GM18519 (cell line): ENCODE results near the gene MFSD6.
A peak's percentile ranks its signal among the peaks of the same experiment; 100 is the strongest.
"Not testable (repeated sequence)": the region's sequence is repeated elsewhere in the genome, so short reads cannot be mapped to it uniquely, and the experiment has no call there.

ENCODE experiments used
- ATAC-seq: cut with Tn5 transposase; IDR thresholded peaks from one replicate; pipeline ENCODE4 v1.9.1; 2021; ENCODE audit warnings: mild to moderate bottlenecking, moderate library complexity; ENCODE audit not compliant: unreplicated experiment, low FRiP score

Gene MFSD6

DNA sequence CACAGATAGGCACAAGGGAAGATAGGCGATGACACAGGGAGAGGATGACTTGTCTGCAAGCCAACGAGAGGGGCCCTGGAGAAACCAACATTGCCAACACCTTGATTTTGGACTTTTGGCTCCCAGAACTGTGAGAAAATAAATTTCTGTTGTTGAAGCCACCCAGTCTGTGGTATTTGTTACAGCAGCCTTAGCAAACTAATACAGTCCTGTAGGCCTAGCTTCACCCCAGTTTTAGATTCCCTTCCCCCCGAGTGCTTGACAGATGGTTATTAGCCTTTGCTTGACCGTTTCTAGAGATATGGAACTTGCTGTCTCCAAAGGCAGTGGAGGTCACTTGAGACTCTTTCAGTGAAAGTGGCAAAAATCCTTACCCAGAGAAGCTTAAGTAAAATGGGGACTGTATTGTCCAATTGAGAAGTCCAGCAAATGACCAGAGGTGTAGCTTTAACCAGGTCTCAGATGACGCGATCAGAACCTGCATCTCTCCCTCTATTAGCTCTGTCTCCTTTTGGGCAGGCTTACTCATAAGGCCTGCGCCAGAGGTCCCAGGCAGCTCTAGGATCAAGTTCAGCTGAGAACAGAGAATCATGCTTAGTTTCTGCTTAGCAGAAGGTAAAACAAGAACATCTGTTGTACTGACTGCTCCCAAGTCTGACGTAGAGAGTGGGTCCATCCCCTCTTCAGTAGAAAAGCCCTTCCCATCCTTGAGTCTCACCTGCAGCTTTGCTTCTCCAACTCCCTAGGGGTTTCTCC is 50.4 kb downstream of the MFSD6 start:
- no peak for ATAC-seq

DNA sequence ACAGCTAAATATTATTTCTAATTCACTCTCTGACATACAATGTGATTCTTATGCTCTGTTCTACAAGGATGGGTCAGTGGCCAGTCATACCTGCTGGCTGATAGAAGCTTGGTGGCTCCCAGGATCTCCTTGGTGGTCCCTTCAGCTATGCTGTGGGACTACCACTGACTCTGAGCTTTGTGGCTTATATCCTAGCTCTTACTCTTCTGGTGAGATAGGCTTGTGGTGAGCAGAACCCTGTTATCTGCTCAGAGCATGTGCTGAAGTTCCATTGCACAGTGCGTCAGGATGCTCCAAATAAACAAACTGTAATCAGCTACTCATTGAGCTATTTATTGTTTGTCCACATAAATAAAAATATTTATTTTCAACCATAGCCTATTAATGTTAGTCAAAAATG is 51.7 kb downstream of the MFSD6 start:
- no peak for ATAC-seq

DNA sequence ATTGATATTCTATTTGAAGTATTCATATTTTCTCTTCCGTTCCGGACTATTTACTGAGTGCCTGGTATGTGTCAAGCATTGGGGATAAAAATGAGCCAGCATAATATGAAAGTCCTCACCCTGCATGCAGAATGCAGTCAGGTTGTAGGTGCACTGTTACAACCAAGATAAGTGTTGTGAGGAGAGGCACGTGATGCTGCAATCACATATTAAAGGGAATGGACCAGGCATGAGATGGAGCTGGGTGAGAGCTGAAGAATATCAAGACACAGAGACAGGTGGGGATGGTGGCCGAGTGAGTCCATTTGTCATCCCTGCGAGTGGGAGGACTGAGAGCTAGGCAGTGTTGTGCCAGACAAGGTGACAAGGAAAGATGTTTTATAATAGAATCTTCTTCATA is 52.3 kb downstream of the MFSD6 start:
- no peak for ATAC-seq

DNA sequence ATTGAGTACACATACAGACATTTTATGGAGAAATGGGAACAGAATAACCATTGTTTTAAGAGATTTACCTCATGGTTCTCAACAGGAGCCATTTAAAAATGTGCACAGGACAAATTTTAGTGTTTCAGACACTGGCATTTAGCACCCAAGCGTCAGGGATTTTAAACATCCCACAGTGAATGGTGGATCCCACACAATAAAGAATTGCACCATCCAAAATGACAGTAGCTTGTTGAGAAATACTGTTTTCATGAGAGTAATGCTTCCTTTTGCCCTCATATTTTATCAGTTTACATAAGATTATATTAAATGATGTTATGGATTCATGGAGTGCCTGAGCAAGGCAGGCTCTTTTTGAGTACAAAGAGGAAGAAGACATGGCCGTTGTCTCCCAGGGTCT is 54.0 kb downstream of the MFSD6 start:
- no peak for ATAC-seq

DNA sequence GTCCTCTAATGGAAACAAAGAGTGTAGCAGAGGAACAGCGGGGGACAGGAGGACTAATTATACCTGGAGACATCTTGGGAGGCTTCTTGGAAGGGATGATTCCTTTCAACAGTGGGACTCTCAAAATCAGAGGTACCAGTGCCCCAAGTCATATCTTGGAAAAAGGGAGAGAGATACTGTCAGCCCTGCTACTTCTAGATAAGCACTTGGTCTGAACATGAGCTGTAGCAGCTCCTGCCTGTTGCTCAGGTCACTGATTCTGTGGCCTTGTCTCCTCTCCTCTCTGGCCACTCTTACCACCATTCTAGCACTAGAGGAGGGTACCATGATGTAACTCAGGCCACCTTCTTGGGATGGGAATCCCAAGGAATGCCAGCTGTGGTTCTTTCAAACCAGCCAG is 54.5 kb downstream of the MFSD6 start:
- ATAC-seq, result no peak

DNA sequence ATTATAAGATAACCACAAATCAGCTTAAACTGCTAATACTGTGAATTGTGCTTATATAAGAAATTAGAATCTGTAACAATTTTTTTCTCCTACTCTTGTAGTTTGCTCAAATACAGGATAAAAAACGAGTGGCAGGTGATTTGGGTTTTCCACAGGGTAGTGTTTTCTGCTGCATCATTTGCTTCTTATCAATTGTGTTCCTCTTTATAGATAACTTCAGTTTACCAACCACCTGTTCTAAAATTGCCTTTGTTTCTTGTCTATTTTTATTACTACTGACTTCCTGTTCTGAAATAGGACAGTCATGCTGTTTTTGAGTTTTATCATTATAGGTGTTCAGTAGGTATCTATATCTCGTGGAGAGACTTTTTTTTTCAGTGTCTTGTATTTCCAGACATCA is 56.9 kb downstream of the MFSD6 start:
- peak; percentile 49 for ATAC-seq

DNA sequence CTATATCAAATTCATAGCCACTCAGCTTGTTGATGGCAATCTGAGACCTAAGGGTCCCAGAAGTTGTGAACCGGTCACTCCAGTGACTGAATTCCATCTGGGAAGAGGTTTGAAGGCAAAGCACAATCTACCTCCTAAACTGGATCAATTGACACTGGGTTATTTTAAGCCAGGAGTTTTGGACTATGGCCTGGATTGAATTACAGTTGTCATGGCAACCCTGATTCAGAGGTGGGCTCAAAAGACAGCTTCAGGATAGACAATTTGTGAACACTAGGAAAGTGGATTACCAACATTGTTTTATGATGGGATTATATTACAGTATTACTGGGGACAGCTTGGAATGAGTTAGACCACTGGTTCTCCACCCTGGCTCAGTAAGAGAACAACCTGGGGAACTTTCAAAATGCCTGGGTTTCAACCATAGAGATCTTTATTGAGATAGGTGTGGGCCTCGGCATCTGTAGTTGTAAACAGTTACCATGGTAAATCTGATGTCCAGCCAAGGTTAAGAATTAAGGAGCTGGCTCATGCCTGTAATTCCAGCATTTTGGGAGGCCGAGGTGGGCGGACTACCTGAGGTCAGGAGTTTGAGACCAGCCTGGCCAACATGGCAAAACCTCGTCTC is 58.8 kb downstream of the MFSD6 start:
- no peak for ATAC-seq

DNA sequence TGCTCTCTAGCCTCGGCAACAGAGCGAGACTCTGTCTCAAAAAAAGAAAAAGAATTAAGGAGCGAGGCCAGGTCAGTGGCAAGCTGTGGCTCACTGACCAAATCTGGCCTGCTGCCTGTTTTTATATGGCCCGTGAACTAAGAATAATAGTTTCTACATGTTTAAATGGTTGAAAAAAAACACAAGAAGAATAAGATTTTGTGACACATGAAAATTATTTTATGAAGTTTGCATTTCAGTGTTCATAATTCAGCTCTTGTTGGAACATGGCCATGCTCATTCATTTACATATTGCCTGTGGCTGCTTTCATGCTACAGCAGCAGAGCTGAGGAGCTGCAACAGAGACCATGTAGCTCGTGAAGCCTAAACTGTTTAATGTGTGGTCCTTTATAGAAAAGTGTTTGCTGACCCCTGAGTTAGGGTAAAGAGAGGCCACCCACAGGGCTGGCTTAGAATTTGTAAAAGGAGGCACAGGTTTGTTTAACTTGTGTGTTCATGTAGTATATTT is 59.5 kb downstream of the MFSD6 start:
- ATAC-seq, result no peak

DNA sequence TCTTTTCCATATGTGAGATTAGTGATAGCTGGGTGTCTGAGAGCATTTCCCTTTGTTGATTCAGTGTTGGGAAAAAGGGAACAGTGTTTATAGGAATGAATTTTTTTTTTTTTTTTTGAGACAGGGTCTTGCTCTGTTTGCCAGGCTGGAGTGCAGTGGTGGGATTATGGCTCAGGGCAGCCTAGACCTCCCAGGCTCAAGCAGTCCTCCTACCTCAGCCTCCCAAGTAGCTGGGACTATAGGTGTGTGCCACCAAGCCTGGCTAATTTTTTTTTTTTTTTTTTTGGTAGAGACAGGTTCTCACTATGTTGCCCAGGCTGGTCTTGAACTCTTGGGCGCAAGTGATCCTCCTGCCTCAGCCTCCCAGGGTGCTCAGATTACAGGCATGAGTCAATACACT is 60.2 kb downstream of the MFSD6 start:
- not testable (repeated sequence) for ATAC-seq

DNA sequence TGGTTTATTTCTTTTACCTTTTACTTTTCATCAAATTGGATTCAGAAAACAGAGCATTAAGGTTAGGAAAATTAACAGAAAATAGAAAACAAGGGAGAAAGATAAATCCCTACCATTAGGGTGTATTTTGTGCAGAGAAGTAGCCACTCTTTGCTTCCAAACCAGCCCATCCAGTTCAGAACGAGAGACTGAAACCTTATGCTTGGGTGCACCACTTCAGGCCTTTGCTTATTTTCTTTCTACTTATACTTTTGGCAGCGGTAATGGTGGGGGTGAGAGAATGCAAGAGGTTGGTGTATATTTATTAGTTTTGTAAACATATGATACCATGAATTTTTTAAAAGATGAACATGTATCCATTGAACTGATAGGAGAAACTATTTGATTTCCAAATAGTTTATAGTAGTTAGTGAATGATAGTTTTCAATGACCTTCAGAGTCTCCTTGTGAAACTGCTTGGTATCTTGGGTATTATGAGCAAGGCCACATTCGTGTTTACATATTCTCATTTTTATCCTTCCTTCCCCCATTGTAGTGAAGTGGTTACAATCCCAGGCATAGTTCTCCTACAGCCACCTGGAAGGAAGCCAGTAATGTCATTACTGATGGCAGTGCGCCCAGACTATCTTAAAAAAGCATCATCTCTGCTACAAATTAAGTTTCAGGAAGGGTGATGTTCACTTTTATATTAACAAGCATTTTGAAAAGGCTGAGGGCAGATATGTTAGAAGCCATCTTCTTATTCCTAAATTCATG is 60.8 kb downstream of the MFSD6 start:
- peak; percentile 57 for ATAC-seq

DNA sequence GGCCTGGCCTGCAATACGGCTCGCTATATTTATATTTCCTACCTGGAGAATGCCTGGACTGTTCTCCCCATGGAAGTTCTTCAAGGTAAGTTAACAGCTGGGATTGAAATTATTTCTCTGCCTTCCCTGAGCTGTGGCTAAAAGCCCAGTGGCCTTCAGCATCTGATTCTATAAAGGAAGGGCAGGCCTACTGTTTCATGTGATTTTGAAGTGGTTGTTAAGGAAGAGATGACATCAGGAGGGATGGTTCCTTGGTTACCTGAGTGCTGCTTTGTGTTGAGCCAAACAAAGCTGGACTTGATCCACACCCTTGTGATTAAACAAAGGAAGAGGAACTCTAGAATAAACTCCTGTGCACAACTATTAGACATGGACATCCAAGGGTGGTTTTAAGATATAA is 61.6 kb downstream of the MFSD6 start:
- ATAC-seq, result no peak

DNA sequence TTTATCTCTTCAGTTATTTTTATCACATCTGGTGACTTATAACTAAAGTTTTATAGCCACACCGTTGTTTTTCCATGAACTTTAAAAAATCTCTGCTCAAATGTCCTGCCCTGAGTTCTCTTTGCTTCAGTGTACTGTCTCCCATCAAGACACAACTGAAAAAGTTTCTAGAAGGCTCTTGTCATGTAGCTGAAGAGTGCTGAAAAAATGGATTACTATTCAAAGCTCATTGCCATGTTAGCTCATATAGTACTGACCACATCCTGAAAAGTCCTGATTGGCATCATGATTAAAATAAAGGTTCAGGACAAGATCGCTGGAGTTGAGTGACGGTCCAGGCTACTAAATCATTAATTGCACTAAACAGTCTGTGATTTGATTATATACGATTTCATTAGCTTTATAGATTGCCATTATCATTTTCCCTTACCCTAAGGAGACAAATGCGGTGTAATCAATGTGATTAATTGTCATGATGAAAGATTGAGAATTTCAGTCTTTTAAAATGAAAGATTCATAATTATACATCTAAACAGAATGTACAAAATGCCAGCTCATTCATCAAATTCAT is 62.2 kb downstream of the MFSD6 start:
- ATAC-seq, result no peak

DNA sequence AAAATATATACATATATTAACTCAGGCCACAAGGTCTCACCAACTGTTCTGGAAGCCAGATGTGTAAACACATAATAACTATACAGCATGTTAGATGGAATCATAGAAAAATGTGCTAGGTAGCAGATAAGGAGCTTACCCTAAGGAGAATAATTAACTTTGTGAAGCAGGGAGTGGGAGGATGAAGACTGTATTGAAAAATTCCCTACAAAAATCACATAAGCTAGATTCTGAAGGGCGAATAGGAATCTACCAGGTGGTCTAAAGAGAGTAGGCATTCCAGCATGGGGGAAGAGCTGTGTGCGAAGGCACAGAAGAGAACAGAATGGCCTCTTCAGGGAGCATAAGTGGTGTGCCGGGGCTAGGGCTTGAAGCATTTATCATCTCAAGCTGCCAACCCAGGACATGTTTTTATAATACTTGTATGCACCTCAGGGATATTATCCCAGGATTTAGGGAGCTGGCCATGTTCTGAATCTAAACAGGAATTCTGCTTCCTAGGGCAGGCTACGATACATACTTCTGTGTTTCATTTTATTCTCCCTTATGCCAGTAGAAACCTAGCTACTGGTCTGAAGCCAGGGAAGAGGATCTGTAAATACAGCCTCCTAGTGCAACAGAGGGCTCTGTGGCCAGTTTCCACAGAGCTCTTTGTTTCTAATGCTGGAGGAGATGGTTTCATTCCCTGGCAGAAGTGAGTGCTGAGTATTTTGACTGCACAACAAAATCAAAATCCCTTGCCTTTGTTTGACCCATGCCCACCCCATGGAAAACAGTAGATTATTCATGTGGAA is 69.7 kb downstream of the MFSD6 start:
- no peak for ATAC-seq

DNA sequence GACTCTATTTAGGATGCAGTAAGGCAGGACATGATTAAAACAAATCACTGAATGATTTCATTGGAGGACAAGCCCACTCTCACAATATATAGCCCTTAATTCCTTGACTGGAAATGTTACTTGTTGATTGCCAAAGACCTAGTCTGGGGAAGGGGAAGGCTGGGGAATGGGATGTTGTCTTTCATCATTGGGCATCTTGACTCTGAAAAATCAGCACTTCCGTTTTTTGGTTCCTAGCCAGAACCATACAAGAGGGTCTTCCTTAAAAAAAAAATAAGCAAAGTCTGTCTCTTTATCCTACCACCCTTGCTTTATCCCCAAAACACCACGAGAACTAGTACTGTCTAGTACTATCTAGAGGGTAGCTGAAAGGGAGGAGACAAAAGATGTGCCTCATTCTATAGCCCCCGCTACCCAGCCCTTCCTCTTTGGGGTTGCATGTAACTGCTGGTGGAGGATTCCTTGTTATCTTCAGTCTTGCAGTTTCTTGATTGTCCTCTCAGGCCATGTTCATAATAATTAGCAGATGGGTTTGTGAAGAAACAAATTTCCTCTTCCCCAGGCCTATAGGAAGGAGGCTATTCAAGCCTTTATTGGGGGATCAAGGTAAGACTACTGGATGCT is 70.5 kb downstream of the MFSD6 start:
- ATAC-seq, result no peak

DNA sequence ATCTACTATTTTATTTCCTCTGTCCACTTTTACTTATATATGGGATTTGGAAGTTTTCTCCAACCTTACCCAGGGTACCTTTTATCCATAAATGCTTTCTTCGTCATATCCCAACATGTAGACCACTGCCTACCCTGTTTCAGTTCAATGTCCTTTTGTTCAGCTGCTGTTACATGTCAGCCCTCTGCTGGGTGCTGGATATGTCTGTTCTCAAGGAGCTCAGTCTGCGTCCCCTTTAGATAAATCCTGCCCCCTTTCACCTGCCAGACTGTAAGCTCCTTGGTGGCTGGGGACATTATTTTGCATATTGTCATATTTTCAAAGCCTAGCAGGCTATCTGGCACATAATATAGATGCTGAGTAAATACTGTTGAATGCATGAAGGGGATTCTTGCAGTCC is 73.2 kb downstream of the MFSD6 start:
- no peak for ATAC-seq

DNA sequence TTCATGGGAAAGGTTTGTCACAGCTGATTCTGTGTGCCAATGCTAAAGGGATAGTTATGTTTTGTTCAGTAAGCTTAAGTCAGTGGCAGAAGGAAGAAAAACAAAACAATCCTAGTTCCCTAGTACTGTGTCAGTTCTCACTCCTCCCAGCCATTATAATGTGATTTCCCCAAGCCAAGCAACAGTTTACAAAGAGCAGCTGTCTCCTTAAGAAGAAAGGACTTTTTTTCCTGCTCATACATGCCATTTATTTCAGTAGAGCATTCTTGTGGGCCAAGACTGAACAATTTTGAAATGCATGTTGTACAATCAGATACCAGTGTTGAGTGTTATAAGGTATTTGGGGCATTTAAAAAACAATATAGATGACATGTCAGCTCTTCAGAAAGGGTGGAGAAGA is 74.3 kb downstream of the MFSD6 start:
- no peak for ATAC-seq

DNA sequence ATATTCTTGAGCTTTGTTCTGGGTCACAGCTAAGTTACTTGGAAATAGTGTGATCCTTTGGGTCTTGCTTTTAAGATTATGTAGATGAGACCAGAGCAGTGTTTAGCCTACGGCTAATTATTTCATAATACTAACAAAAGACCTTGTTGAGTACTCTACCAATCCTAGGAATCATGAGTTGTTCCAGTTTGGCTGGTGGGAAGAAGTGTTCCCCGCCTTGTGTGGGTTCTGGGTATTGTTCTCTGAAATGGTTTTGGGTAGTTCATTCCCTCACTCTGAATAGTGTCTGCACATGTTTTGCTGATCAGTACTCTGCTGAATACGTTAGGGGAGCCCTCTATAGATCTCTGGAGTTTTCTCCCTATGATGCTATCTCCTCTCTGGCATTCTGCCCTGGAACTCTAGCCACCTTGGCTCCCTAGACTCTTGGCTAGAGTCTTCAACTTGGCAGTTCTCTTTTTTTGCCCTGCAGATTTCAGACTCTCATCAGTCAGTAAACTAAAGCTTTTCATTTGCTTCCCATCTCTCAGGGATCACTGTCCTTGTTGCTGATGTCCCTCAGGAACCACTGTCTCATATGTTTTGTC is 78.0 kb downstream of the MFSD6 start:
- no peak for ATAC-seq

DNA sequence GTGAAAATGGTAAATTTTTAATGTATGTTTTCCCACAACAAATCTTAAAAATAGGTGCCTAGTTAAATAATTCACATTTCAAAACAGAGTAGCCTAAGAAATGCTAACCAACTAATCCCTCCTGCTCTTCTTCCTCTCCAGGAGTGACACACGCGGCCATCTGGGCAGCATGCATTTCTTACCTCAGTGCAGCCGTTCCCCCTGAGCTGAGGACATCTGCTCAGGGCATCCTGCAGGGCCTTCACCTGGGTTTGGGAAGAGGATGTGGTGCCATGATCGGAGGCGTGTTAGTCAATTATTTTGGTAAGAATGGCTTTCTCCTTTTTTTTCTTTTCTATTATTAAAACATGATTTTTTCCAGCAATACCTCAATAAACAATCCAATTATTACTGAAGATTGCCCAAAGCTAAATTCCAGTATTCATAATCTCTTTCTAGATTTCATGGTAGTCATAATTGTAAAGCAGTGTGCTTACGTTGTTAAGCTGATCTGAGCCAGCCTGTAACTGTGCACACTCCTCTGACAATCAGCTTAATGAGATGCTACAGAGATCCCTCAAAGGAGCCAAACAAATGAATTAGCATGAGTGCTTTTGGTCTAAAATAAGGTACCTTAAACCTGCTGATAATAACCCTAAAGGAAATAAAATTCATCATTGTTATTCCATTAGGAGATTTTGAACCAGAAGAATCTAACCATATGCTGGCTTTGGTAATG is 80.5 kb downstream of the MFSD6 start:
- ATAC-seq, result no peak

DNA sequence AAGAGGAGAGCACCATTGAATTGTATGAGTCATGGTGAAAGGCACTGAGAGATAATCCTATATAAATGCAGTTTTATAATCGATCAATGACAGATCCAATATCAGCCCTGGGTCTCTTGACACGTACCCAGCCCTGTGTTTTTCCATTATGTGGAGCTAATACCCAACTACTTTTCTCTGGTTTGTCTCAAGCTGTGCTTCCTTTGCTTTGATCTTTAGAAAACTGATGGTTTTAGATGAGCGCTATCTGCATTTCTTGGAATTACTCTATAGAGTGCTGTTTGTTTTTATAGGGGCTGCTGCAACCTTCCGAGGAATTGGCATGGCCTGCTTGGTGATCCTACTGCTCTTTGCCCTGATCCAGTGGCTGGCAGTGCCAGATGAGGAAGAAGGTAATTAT is 81.3 kb downstream of the MFSD6 start:
- ATAC-seq, result no peak
